Natural killer cell treated with Interleukin-12 subunit alpha and Interleukin-12 subunit beta and Interleukin-15 and Interleukin-18, amount 100 ng/mL, for 72 hours (primary cell): ENCODE data around the gene CYSTM1. TPM values are rescaled to one million over a fixed set of nuclear protein-coding genes. Genes with fewer than 3 reads are reported as not detected.

Experiments
- ATAC-seq, 2 donors: fragments of 150-1000 bp; cut with Tn5 transposase in 1 of 2; sonication (Bioruptor Pico), chemical (Tn5 transposase) in 1 of 2; 2 replicates each; pipeline ENCODE4 v1.10.0; 2021
- DNase-seq: peaks from one replicate; pipeline ENCODE4 v3.0.0; 2022; ENCODE audit warnings: low spot score
- H3K27ac Mint-ChIP-seq, 2 donors: 1 replicate in 1 of 2; 2 replicates in 1 of 2; pipeline ENCODE4 v1.8.0; 2022; ENCODE audit warnings: mixed read lengths in 2 of 2, mild to moderate bottlenecking in 1 of 2, moderate library complexity in 1 of 2
- H3K27me3 Mint-ChIP-seq, 2 donors: 1 replicate in 1 of 2; 2 replicates in 1 of 2; pipeline ENCODE4 v1.8.0; 2022; ENCODE audit warnings: mixed read lengths in 2 of 2
- H3K36me3 Mint-ChIP-seq: one replicate; pipeline ENCODE4 v1.8.0; 2022; ENCODE audit warnings: mixed read lengths
- H3K4me1 Mint-ChIP-seq, 2 donors: 1 replicate in 1 of 2; 2 replicates in 1 of 2; pipeline ENCODE4 v1.8.0; 2022; ENCODE audit warnings: low read depth in 2 of 2, mixed read lengths in 2 of 2, mild to moderate bottlenecking in 1 of 2
- H3K4me3 Mint-ChIP-seq: one replicate; pipeline ENCODE4 v1.8.0; 2022; ENCODE audit warnings: mixed read lengths
- H3K9me3 Mint-ChIP-seq: 2 replicates; pipeline ENCODE4 v1.8.0; 2022; ENCODE audit warnings: mixed read lengths
- total RNA-seq, 2 donors: library from RNA; stranded (reverse); gene quantifications; one replicate each; pipeline ENCODE4 v1.2.3, GENCODE V29; 2022

The CYSTM1 gene
- total RNA-seq, 2 donors from 2014 or later, result 11.7 to 14.8 TPM

DNA sequence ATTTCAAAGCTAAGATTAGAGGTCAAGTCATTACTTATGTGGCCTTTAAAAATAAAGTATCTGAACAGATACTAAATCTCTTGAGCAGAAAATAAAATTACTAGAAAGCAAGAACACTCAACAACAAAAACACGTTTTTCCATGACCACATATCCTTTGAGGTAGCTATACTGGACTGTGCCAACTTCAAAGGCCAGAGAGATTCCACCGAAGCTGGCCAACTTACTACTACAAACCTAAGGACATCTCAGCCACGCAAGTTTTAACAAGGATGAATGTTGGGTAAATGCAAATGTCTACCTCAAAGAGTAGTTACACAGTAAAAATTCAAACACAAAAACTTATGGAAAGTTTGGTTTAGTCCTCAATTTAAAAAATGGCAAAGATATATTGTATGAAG, 109.0 kb downstream of the CYSTM1 start:
- peaks cover 13 to 29% of the 10 kb centered on the region in 2 donors for H3K4me1 Mint-ChIP-seq
- no peak overlapping the region for H3K4me3 Mint-ChIP-seq
- no peak for DNase-seq
- no peaks in the 10 kb centered on the region for H3K27me3 Mint-ChIP-seq
- no peaks in the 10 kb centered on the region for H3K9me3 Mint-ChIP-seq
- no peak for ATAC-seq
- H3K27ac Mint-ChIP-seq, result no peak overlapping the region
- no peaks in the 10 kb centered on the region for H3K36me3 Mint-ChIP-seq

DNA sequence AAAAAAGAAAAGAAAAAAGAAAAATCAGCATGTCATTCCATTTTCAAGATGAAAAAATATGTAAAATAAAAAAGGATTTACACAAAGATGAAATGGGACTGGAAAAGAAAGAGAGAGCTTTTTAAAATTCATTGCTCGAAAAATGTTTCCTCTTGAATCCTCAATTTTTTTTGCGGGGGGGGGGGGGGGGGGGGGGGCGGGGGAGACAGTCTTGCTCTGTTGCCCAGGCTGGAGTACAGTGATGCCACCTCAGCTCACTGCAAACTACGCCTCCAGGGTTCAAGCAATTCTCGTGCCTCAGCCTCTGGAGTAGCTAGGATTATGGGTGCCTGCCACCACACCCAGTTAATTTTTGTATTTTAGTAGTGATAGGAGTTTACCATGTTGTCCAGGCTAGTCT, 111.4 kb downstream of the CYSTM1 start:
- no peak for ATAC-seq
- peaks cover 23 to 38% of the 10 kb centered on the region in 2 donors for H3K4me1 Mint-ChIP-seq
- H3K27ac Mint-ChIP-seq, result no peak overlapping the region
- DNase-seq, result no peak
- H3K4me3 Mint-ChIP-seq, result no peak overlapping the region
- no peaks in the 10 kb centered on the region for H3K9me3 Mint-ChIP-seq
- H3K36me3 Mint-ChIP-seq, result no peaks in the 10 kb centered on the region
- H3K27me3 Mint-ChIP-seq, result no peaks in the 10 kb centered on the region

DNA sequence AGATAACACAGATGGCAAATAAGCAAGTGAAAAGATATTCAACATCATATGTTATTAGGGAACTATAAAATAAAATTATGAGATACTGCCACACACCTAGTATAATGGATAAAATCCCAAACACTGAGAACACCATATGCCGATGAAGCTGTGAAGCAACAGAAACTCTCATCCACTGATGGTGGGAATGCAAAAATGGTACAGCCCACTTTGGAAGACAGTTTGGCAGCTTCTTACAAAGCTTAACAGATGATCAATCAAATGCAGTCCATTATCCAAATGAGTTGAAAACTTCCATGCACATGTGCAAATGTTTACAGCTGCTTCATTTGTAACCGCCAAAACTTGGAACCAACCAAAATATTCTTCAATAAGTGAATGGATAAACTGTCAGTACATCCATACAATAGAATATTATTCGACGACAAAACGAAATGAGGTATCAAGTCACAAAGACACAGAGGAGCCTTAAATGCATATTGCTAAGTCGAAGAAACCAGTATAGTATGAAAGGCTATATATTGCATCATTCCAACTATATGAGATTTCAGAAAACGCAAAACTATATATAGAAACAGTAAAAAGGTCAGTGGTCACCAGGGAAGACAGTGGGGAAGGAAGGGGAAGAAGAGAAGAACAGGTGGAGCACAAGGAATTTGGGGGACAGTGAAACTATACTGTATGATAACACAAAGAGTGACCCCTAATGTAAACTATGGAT, 113.0 kb downstream of the CYSTM1 start:
- H3K9me3 Mint-ChIP-seq, result no peaks in the 10 kb centered on the region

DNA sequence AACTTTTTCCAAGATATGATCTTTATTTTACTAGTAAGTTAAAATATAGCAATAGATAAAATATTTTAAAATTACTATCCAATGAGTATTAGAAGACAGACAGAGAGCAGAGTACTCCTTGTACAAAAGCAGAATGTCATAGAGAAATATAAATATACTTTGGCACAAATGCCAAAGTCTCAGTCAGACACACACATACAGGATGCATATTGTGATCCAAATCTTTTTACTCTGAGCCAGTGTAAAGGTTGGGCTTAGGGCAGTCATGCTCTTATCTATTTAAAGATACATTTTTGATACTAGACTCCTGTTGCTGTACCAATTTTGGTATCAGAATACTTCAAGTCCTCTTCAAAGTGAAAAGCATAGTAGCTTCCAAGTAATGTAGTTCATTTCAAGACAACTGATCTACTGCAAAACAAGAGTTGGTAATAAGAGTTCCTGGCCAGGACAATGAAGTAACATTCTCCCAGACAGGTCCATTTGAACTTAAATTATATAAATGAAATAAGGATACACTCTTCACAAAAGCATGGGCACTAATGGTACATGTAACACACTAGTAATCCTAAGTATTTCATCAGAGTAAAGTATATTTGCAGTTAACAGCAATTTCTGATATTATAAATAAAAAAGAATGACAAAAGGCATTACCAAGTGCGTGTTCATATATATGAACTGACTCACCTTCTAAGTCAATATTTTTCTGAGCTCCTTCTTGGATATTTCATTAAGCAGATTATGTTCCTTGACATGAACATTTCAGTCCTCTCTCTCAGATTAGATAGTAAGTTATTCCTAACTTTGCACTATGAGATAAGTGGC, 117.4 kb downstream of the CYSTM1 start:
- DNase-seq, result no peak
- ATAC-seq, result no peak
- no peaks in the 10 kb centered on the region for H3K36me3 Mint-ChIP-seq
- H3K4me3 Mint-ChIP-seq, result no peak overlapping the region
- H3K9me3 Mint-ChIP-seq, result no peaks in the 10 kb centered on the region
- H3K27me3 Mint-ChIP-seq, result no peaks in the 10 kb centered on the region
- peaks cover 19 to 31% of the 10 kb centered on the region in 2 donors for H3K4me1 Mint-ChIP-seq
- no peak overlapping the region for H3K27ac Mint-ChIP-seq

More for the DNA sequence above, 113.0 kb downstream of the CYSTM1 start:
- Mint-ChIP-seq H3K4me3 (no peak overlapping the region), H3K36me3 (no peaks in the 10 kb centered on the region), H3K4me1 (peaks cover 23 to 38% of the 10 kb centered on the region in 2 donors), H3K27ac (no peak overlapping the region), H3K27me3 (no peaks in the 10 kb centered on the region)
- ATAC-seq, result no peak
- DNase-seq, result no peak

Other genes with a start within 250 kb of the CYSTM1 start
- not detected for gene NRG2, start 131.9 kb upstream of the CYSTM1 start, total RNA-seq
- gene PURA, start 61.1 kb upstream of the CYSTM1 start, total RNA-seq, result 10 to 100 TPM; 11.1 to 14.0 TPM
- gene IGIP, start 49.3 kb upstream of the CYSTM1 start, total RNA-seq, result 1 to 10 TPM; 2.6 to 3.1 TPM
- gene PFDN1, start 127.9 kb downstream of the CYSTM1 start, total RNA-seq, result 10 to 100 TPM; 49.8 to 62.2 TPM
- gene HBEGF, start 171.4 kb downstream of the CYSTM1 start, total RNA-seq, result 10 to 100 TPM; 56.0 to 63.0 TPM
- gene SLC4A9, start 185.0 kb downstream of the CYSTM1 start, total RNA-seq, result not detected
- gene ANKHD1, start 226.6 kb downstream of the CYSTM1 start, total RNA-seq, result 100 to 1,000 TPM; 136 to 156 TPM